ENCODE data around the gene ZNF318.

DNA sequence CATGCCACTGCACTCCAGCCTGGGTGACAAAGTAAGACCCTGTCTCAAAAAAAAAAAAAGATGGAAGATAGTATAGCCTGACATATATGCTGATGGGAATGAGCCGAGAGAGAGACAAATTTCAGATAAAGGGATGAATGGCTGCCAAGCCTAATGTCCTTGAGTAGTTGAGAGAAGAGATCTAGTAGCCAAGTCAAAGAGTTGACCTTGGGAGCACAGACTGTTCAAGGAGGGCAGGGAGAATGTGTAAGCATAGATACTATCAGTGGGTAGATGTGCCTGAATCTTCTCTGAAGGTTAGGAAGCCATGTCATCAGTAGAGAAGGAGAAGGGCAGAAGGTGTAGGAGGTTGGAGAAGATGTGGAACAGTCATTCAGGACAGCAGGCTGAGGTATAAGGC is 37.8 kb upstream of the ZNF318 start:
- no peak for TF ChIP-seq EZH2 (IDR thresholded peaks at IDR 0.05; ENCODE audit: insufficient read depth, low read length)
- TF ChIP-seq, protein P1, sequence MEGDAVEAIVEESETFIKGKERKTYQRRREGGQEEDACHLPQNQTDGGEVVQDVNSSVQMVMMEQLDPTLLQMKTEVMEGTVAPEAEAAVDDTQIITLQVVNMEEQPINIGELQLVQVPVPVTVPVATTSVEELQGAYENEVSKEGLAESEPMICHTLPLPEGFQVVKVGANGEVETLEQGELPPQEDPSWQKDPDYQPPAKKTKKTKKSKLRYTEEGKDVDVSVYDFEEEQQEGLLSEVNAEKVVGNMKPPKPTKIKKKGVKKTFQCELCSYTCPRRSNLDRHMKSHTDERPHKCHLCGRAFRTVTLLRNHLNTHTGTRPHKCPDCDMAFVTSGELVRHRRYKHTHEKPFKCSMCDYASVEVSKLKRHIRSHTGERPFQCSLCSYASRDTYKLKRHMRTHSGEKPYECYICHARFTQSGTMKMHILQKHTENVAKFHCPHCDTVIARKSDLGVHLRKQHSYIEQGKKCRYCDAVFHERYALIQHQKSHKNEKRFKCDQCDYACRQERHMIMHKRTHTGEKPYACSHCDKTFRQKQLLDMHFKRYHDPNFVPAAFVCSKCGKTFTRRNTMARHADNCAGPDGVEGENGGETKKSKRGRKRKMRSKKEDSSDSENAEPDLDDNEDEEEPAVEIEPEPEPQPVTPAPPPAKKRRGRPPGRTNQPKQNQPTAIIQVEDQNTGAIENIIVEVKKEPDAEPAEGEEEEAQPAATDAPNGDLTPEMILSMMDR (IDR thresholded peaks at IDR 0.05; ENCODE audit: insufficient read depth, low read depth, low read length), result no peak

All from astrocyte (in vitro differentiated cells and primary cell).